ENCODE data around the gene RNF213.

RNF213 gene

GRCh38 chr17:80261895-80262279, 1.2 kb downstream of the RNF213 start:
- Histone ChIP-seq H4K8ac (ENCODE audit: low read depth, low read length) (peak overlapping the region; percentile 94), H4K91ac (ENCODE audit: low read depth, low read length) (peak overlapping the region; percentile 92), H3K27ac (ENCODE audit: low read depth, low read length) (peak overlapping the region; percentile 98), H2AFZ (ENCODE audit: insufficient read depth, low read length, poor library complexity) (no peak overlapping the region), H3K9me3 (ENCODE audit: insufficient read depth, low read depth, low read length) (peaks cover 3% of the 10 kb centered on the region), H3K14ac (ENCODE audit: low read length) (peak overlapping the region; percentile 46), H3K36me3 (ENCODE audit: control insufficient read depth in 1 of 2, insufficient read depth in 2 of 2, low read length in 2 of 2) (peaks cover 5 to 7% of the 10 kb centered on the region in 2 experiments), H3K9ac (ENCODE audit: low read length) (no peak overlapping the region), H3K4me2 (ENCODE audit: low read length) (peak overlapping the region; percentile 98), H3K4ac (ENCODE audit: low read depth, low read length) (peak overlapping the region; percentile 12), H3K23ac (ENCODE audit: low read length) (no peak overlapping the region), H2AK5ac (ENCODE audit: low read length) (peak overlapping the region; percentile 85), H3K27me3 (ENCODE audit: insufficient read depth, low read length) (no peaks in the 10 kb centered on the region), H3K79me1 (ENCODE audit: low read length) (peaks cover 25% of the 10 kb centered on the region), H3K79me2 (ENCODE audit: control insufficient read depth, insufficient read depth, low read length, poor library complexity) (peaks cover 5% of the 10 kb centered on the region), H2BK5ac (ENCODE audit: low read depth, low read length, poor library complexity) (peak overlapping the region; percentile 92), H3K4me3 (ENCODE audit: low read depth, low read length) (peak overlapping the region; percentile 72), H4K12ac (ENCODE audit: low read depth, low read length) (no peak overlapping the region), H2BK12ac (ENCODE audit: low read length) (peak overlapping the region; percentile 27), H2BK120ac (ENCODE audit: insufficient read depth, low read length, poor library complexity) (peak overlapping the region; percentile 52), H3K18ac (ENCODE audit: low read length) (peak overlapping the region; percentile 44), H3K4me1 (ENCODE audit: control insufficient read depth in 1 of 2, insufficient read depth in 2 of 2, low read length in 2 of 2) (peaks cover 14 to 21% of the 10 kb centered on the region in 2 experiments)
- DNase-seq = peak in 1 of 2 donors; percentile 7
- WGBS (ENCODE audit: extremely low coverage, insufficient coverage, insufficient read length) = no CpG with 5 or more reads among the region's 8 CpGs

GRCh38 chr17:80262291-80262690, 1.6 kb downstream of the RNF213 start:
- Histone ChIP-seq H3K9ac (ENCODE audit: low read length) (no peak overlapping the region), H3K4me1 (ENCODE audit: control insufficient read depth in 1 of 2, insufficient read depth in 2 of 2, low read length in 2 of 2) (peaks cover 14 to 21% of the 10 kb centered on the region in 2 experiments), H2BK12ac (ENCODE audit: low read length) (no peak overlapping the region), H3K79me2 (ENCODE audit: control insufficient read depth, insufficient read depth, low read length, poor library complexity) (peaks cover 5% of the 10 kb centered on the region), H3K14ac (ENCODE audit: low read length) (no peak overlapping the region), H3K79me1 (ENCODE audit: low read length) (peaks cover 25% of the 10 kb centered on the region), H2BK5ac (ENCODE audit: low read depth, low read length, poor library complexity) (no peak overlapping the region), H3K27me3 (ENCODE audit: insufficient read depth, low read length) (no peaks in the 10 kb centered on the region), H3K4me3 (ENCODE audit: low read depth, low read length) (no peak overlapping the region), H2AFZ (ENCODE audit: insufficient read depth, low read length, poor library complexity) (no peak overlapping the region), H3K36me3 (ENCODE audit: control insufficient read depth in 1 of 2, insufficient read depth in 2 of 2, low read length in 2 of 2) (peaks cover 5 to 7% of the 10 kb centered on the region in 2 experiments), H3K18ac (ENCODE audit: low read length) (no peak overlapping the region), H4K8ac (ENCODE audit: low read depth, low read length) (peak overlapping the region; percentile 94), H2AK5ac (ENCODE audit: low read length) (no peak overlapping the region), H3K27ac (ENCODE audit: low read depth, low read length) (peak overlapping the region; percentile 98), H2BK120ac (ENCODE audit: insufficient read depth, low read length, poor library complexity) (no peak overlapping the region), H3K4me2 (ENCODE audit: low read length) (peak overlapping the region; percentile 98), H3K9me3 (ENCODE audit: insufficient read depth, low read depth, low read length) (peaks cover 3% of the 10 kb centered on the region), H4K91ac (ENCODE audit: low read depth, low read length) (no peak overlapping the region), H3K23ac (ENCODE audit: low read length) (no peak overlapping the region), H3K4ac (ENCODE audit: low read depth, low read length) (no peak overlapping the region), H4K12ac (ENCODE audit: low read depth, low read length) (no peak overlapping the region)
- whole genome bisulfite sequencing (ENCODE audit: extremely low coverage, insufficient coverage, insufficient read length) = no CpG with 5 or more reads among the region's 3 CpGs
- DNase-seq = peak in 1 of 2 donors; percentile 11

DNA sequence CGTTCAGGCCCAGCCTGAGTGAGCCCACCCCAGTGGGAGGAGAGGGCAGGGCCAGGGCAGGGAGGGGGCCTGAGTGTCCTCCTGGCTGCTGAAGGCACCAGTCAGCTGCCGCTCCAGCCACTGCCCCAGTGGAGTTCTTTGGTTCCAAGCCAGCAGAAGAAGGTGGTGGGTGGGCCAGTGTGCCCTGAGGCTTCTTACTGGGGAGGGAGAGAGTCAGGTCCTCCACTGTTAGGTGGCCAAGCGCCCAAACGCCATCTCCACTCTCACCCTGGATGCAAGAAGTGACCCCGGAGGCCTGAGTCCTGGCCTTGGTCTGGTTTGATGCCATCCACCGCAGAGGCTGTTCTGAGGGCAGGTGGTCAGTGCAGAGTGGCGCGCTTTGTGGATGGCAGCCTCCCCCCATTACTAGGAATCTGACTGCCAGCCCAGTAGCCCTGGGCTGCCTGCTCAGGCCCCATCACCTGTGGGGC, 2.2 kb downstream of the RNF213 start:
- Histone ChIP-seq H3K36me3 (ENCODE audit: control insufficient read depth in 1 of 2, insufficient read depth in 2 of 2, low read length in 2 of 2) (peaks cover 5 to 7% of the 10 kb centered on the region in 2 experiments), H3K4ac (ENCODE audit: low read depth, low read length) (peak overlapping the region; percentile 24), H4K8ac (ENCODE audit: low read depth, low read length) (no peak overlapping the region), H3K9ac (ENCODE audit: low read length) (peak overlapping the region; percentile 29), H4K91ac (ENCODE audit: low read depth, low read length) (peak overlapping the region; percentile 56), H3K9me3 (ENCODE audit: insufficient read depth, low read depth, low read length) (peaks cover 3% of the 10 kb centered on the region), H3K79me2 (ENCODE audit: control insufficient read depth, insufficient read depth, low read length, poor library complexity) (peaks cover 5% of the 10 kb centered on the region), H3K79me1 (ENCODE audit: low read length) (peaks cover 25% of the 10 kb centered on the region), H4K12ac (ENCODE audit: low read depth, low read length) (no peak overlapping the region), H2AFZ (ENCODE audit: insufficient read depth, low read length, poor library complexity) (no peak overlapping the region), H3K27ac (ENCODE audit: low read depth, low read length) (peak overlapping the region; percentile 98), H3K18ac (ENCODE audit: low read length) (peak overlapping the region; percentile 55), H2BK12ac (ENCODE audit: low read length) (peak overlapping the region; percentile 25), H2BK120ac (ENCODE audit: insufficient read depth, low read length, poor library complexity) (peak overlapping the region; percentile 20), H3K23ac (ENCODE audit: low read length) (peak overlapping the region; percentile 34), H3K4me1 (ENCODE audit: control insufficient read depth in 1 of 2, insufficient read depth in 2 of 2, low read length in 2 of 2) (peaks cover 14 to 21% of the 10 kb centered on the region in 2 experiments), H2BK5ac (ENCODE audit: low read depth, low read length, poor library complexity) (no peak overlapping the region), H3K4me3 (ENCODE audit: low read depth, low read length) (no peak overlapping the region), H2AK5ac (ENCODE audit: low read length) (peak overlapping the region; percentile 66), H3K4me2 (ENCODE audit: low read length) (peak overlapping the region; percentile 98), H3K27me3 (ENCODE audit: insufficient read depth, low read length) (no peaks in the 10 kb centered on the region), H3K14ac (ENCODE audit: low read length) (peak overlapping the region; percentile 24)
- no CpG with 5 or more reads among the region's 8 CpGs for WGBS (ENCODE audit: extremely low coverage, insufficient coverage, insufficient read length)
- DNase-seq = no peak

DNA sequence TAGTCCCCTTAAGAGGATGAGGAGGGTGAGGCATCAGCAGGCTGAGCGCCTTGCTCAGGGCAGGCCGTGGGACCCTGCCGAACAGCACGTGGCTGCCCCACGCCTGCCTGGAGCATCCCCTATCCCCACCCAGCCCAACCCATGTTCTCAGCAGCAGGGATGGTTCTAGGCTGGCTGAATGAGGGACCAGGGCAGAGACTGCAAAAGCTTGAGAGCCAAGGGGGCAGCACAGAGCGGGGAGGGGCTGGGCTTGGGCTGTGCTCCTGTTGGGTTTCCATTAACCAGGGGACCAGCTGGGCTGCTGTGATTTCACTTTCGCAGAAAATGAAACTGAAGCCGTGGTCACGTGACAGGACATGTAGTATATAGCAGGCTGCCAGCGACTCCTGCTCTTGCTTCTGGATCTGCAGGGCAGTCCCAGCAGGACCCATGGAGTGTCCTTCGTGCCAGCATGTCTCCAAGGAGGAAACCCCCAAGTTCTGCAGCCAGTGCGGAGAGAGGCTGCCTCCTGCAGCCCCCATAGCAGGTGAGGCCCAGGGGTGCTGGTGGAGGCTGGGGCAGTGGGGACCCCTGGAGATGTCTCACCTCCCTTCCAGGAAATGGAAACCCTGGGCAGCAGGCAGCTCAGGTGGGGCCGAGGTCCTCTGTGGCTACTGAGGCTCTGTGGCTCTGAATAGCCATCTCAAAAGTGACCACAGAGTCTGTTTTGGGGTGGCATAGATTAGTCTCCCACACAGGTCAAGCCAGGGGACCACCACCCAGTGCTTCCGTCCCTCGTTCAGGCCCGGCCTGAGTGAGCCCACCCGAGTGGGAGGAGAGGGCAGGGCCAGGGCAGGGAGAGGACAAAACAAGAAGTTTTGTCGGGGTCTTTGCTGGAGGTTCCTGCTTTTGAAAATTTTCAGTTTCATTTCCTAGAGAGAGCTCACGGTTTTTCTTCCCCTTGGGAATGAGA, 2.9 kb downstream of the RNF213 start:
- peak overlapping the region; percentile 16 for H3K18ac ChIP-seq (ENCODE audit: low read length)
- no peak overlapping the region for H3K4ac ChIP-seq (ENCODE audit: low read depth, low read length)
- H2AK5ac ChIP-seq (ENCODE audit: low read length) = no peak overlapping the region
- H3K4me1 ChIP-seq (ENCODE audit: control insufficient read depth in 1 of 2, insufficient read depth in 2 of 2, low read length in 2 of 2) = peaks cover 14 to 21% of the 10 kb centered on the region in 2 experiments
- H3K23ac ChIP-seq (ENCODE audit: low read length) = no peak overlapping the region
- H3K27ac ChIP-seq (ENCODE audit: low read depth, low read length) = no peak overlapping the region
- H3K4me3 ChIP-seq (ENCODE audit: low read depth, low read length) = no peak overlapping the region
- no peak overlapping the region for H2AFZ ChIP-seq (ENCODE audit: insufficient read depth, low read length, poor library complexity)
- DNase-seq = peak; percentile 30 to 56
- no peak overlapping the region for H4K8ac ChIP-seq (ENCODE audit: low read depth, low read length)
- H2BK12ac ChIP-seq (ENCODE audit: low read length) = peak overlapping the region; percentile 17
- peaks cover 5 to 7% of the 10 kb centered on the region in 2 experiments for H3K36me3 ChIP-seq (ENCODE audit: control insufficient read depth in 1 of 2, insufficient read depth in 2 of 2, low read length in 2 of 2)
- no peak overlapping the region for H3K4me2 ChIP-seq (ENCODE audit: low read length)
- no peak overlapping the region for H4K12ac ChIP-seq (ENCODE audit: low read depth, low read length)
- H4K91ac ChIP-seq (ENCODE audit: low read depth, low read length) = no peak overlapping the region
- peaks cover 25% of the 10 kb centered on the region for H3K79me1 ChIP-seq (ENCODE audit: low read length)
- peaks cover 3% of the 10 kb centered on the region for H3K9me3 ChIP-seq (ENCODE audit: insufficient read depth, low read depth, low read length)
- H2BK120ac ChIP-seq (ENCODE audit: insufficient read depth, low read length, poor library complexity) = no peak overlapping the region
- no peak overlapping the region for H3K14ac ChIP-seq (ENCODE audit: low read length)
- WGBS (ENCODE audit: extremely low coverage, insufficient coverage, insufficient read length) = no CpG with 5 or more reads among the region's 19 CpGs
- no peak overlapping the region for H2BK5ac ChIP-seq (ENCODE audit: low read depth, low read length, poor library complexity)
- no peak overlapping the region for H3K9ac ChIP-seq (ENCODE audit: low read length)
- H3K79me2 ChIP-seq (ENCODE audit: control insufficient read depth, insufficient read depth, low read length, poor library complexity) = peaks cover 5% of the 10 kb centered on the region
- no peaks in the 10 kb centered on the region for H3K27me3 ChIP-seq (ENCODE audit: insufficient read depth, low read length)
